ENCODE measurements around the gene SHKBP1.
A peak's percentile ranks its signal among the peaks of the same experiment; 100 is the strongest.
"Not testable (repeated sequence)": the region's sequence is repeated elsewhere in the genome, so short reads cannot be mapped to it uniquely, and the experiment has no call there.

The SHKBP1 gene

DNA sequence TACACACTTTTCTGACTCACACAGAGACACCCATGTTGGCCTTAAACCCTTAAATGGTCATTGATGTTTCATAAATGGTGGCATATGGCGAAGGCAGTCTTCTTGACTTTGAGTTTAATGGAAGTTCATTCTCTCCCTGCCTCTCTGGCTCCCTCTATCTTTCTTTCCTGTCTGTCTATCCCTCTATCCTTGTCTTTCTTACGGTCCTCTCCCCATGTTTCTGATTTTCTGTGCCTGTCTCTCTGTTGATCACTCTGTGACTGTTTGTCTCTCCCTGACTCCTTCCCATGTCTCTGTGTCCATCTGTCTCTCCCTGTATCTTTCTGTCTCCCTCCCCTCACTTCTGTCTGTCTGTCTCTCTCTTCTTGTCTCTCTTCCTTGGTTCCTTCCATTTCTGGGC is 43.2 kb upstream of the SHKBP1 start:
- H3K4me3 ChIP-seq (ENCODE audit: low read depth, low read length), result no peak overlapping the region
- peaks cover 35% of the 10 kb centered on the region for H3K36me3 ChIP-seq
- H3K27ac ChIP-seq, result no peak overlapping the region
- DNase-seq, result no peak
- TF ChIP-seq, protein P1, sequence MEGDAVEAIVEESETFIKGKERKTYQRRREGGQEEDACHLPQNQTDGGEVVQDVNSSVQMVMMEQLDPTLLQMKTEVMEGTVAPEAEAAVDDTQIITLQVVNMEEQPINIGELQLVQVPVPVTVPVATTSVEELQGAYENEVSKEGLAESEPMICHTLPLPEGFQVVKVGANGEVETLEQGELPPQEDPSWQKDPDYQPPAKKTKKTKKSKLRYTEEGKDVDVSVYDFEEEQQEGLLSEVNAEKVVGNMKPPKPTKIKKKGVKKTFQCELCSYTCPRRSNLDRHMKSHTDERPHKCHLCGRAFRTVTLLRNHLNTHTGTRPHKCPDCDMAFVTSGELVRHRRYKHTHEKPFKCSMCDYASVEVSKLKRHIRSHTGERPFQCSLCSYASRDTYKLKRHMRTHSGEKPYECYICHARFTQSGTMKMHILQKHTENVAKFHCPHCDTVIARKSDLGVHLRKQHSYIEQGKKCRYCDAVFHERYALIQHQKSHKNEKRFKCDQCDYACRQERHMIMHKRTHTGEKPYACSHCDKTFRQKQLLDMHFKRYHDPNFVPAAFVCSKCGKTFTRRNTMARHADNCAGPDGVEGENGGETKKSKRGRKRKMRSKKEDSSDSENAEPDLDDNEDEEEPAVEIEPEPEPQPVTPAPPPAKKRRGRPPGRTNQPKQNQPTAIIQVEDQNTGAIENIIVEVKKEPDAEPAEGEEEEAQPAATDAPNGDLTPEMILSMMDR (IDR thresholded peaks at IDR 0.05; ENCODE audit: low read depth, low read length), result no peak
- peaks cover 5% of the 10 kb centered on the region for H3K9me3 ChIP-seq (ENCODE audit: severe bottlenecking)
- H3K27me3 ChIP-seq (ENCODE audit: insufficient read depth, low read depth, severe bottlenecking), result no peaks in the 10 kb centered on the region

DNA sequence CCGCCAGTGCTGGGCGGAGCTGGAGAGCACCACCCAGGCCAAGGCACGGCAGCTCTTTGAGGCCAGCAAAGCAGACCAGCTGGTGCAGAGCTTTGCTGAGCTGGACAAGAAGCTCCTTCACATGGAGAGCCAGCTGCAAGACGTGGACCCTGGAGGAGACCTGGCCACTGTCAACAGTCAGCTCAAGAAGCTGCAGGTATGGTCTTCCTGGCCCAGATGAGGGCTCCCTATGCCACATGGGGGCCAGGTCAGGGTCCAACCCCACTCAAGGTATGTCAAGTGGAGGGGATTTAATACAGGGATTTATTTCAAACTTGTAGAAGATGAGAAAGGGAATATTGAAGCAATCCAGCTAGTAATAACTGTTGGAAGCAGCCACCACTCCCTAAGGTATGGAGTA is 42.5 kb upstream of the SHKBP1 start:
- TF ChIP-seq, protein P1 (IDR thresholded peaks at IDR 0.05; ENCODE audit: low read depth, low read length), result no peak
- no peak for DNase-seq
- H3K27me3 ChIP-seq (ENCODE audit: insufficient read depth, low read depth, severe bottlenecking), result no peaks in the 10 kb centered on the region
- peaks cover 5% of the 10 kb centered on the region for H3K9me3 ChIP-seq (ENCODE audit: severe bottlenecking)
- H3K4me3 ChIP-seq (ENCODE audit: low read depth, low read length), result no peak overlapping the region
- no peak overlapping the region for H3K27ac ChIP-seq
- H3K36me3 ChIP-seq, result peaks cover 35% of the 10 kb centered on the region

DNA sequence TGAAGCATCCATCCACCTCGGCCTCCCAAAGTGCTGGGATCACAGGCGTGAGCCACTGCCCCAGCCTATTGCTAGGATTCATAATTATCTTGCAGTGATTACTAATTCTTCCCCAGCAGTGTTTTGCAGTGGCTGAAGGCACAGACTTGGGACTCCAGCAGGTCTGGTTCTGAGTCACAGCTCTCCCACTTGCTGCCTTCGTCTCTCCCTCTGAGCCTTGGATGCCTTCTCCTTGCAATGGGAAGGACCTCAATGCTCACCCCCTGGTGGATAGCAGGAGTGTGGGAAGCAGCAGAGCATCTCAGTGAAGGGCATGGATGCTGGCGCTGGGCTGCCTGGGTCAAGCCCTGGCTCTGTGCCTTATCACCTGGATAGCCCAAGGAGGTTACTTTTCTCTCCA is 37.6 kb upstream of the SHKBP1 start:
- no peaks in the 10 kb centered on the region for H3K27me3 ChIP-seq (ENCODE audit: insufficient read depth, low read depth, severe bottlenecking)
- H3K36me3 ChIP-seq, result peaks cover 27% of the 10 kb centered on the region
- H3K9me3 ChIP-seq (ENCODE audit: severe bottlenecking), result peaks cover 2% of the 10 kb centered on the region
- no peak overlapping the region for H3K27ac ChIP-seq
- TF ChIP-seq, protein P1 (IDR thresholded peaks at IDR 0.05; ENCODE audit: low read depth, low read length), result no peak
- no peak overlapping the region for H3K4me3 ChIP-seq (ENCODE audit: low read depth, low read length)
- no peak for DNase-seq

DNA sequence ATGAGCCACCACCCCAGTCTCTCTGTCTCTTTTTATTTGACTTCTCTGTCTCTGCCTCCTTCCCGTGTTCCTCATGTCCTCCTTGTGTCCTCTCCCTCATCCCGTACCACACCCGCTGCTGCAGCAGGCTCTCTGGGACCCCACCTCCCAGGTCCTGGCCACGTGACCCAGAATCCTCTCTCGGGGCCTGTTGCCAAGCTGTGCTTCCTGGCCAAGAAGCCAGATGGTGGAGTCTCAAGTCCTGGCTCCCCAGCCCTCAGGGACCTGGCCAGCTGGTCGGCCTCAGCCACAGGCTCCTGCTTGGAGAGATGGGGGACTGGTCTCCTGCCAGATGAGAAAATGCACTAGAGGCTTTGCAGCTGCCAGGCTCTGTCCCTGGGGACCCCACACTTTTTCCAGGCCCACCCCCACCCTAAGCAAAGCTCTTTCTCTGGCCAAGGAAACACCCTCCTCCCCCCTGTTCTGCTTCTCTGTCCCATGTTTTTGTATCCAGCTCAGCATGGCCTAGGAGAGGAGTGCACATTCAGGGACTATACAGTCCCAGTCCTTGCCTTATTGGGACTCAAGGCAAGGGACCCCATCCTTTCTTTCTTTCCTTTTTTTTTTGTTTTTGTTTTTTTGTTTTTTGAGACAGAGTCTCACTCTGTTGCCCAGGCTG is 34.3 kb upstream of the SHKBP1 start:
- peak; percentile 96 for DNase-seq
- Histone ChIP-seq H3K27me3 (ENCODE audit: insufficient read depth, low read depth, severe bottlenecking) (no peaks in the 10 kb centered on the region), H3K36me3 (peaks cover 20% of the 10 kb centered on the region), H3K27ac (peak overlapping the region; percentile 86), H3K9me3 (ENCODE audit: severe bottlenecking) (peaks cover 6% of the 10 kb centered on the region), H3K4me3 (ENCODE audit: low read depth, low read length) (no peak overlapping the region)
- TF ChIP-seq, protein P1 (IDR thresholded peaks at IDR 0.05; ENCODE audit: low read depth, low read length), result no peak

DNA sequence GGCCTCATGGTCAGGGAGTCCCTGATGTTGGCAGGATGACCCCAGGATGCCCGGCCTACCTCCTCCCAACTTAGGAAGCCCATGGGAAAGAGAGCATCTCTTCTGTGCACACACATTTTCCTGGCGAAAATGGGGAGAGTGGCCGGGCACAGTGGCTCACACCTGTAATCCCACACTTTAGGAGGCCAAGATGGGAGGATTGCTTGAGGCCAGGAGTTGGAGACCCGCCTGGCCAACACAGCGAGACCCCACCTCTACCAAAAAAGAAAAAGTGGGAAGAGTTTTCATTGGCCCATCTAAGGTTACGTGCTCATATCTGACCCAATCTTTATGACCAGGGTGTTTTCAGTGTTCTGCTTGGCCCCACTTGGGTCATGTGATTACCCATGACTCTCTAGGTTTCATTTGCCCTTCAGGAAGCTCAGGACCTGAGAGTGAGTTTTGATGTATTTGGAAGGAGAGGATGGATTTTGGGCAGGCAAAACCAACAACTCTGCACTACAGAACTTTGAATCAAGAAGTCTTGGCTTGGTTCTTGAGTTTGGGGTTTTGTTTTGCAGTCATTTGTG is 33.6 kb upstream of the SHKBP1 start:
- DNase-seq, result no peak
- H3K27ac ChIP-seq, result peak overlapping the region; percentile 86
- H3K27me3 ChIP-seq (ENCODE audit: insufficient read depth, low read depth, severe bottlenecking), result no peaks in the 10 kb centered on the region
- no peak overlapping the region for H3K4me3 ChIP-seq (ENCODE audit: low read depth, low read length)
- peaks cover 6% of the 10 kb centered on the region for H3K9me3 ChIP-seq (ENCODE audit: severe bottlenecking)
- TF ChIP-seq, protein P1 (IDR thresholded peaks at IDR 0.05; ENCODE audit: low read depth, low read length), result no peak
- H3K36me3 ChIP-seq, result peaks cover 18% of the 10 kb centered on the region

DNA sequence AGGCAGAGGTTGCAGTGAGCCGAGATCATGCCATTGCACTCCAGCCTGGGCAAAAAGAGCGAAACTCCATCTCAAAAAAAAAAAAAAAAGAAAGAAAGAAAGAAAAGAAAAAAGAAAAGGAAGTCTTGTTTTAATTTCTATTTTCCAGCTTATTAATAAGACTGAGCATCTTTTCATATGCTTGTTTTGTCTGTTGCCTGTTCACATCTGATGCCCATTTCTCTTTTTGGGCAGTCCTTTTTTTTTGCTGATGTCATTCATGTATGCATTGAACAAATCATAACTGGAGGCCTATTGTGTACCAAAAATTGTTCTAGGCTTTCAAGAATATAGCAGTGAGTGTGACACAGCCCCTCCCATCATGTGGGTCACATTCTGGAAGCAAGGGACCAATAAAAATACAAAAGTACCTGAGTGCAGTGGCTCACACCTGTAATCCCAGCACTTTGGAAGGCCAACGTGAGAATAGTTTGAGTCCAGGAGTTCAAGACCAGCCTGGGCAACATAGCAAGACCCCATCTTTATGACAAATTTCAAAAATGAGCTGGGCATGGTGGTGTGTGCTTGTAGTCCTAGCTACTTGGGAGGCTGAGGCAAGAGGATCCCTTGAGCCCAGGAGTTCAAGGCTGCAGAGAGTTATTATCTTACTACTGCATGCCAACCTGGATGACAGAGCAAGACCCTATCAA is 30.4 kb upstream of the SHKBP1 start:
- DNase-seq; H3K27ac ChIP-seq; H3K27me3 ChIP-seq (ENCODE audit: insufficient read depth, low read depth, severe bottlenecking); H3K9me3 ChIP-seq (ENCODE audit: severe bottlenecking); H3K4me3 ChIP-seq (ENCODE audit: low read depth, low read length): not testable (repeated sequence)
- H3K36me3 ChIP-seq, result peaks cover 24% of the 10 kb centered on the region

DNA sequence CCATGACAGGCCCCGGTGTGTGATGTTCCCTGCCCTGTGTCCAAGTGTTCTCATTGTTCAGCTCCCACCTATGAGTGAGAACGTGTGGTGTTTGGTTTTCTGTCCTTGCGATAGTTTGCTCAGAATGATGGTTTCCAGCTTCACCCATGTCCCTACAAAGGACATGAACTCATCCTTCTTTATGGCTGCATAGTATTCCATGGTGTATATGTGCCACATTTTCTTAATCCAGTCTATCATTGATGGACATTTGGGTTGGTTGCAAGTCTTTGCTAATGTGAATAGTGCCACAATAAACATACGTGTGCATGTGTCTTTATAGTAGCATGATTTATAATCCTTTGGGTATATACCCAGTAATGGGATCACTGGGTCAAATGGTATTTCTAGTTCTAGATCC is 29.5 kb upstream of the SHKBP1 start:
- DNase-seq; H3K9me3 ChIP-seq (ENCODE audit: severe bottlenecking): not testable (repeated sequence)

More for the DNA sequence above, 29.5 kb upstream of the SHKBP1 start:
- not testable (repeated sequence) for H3K27me3 ChIP-seq (ENCODE audit: insufficient read depth, low read depth, severe bottlenecking); H3K27ac ChIP-seq; H3K4me3 ChIP-seq (ENCODE audit: low read depth, low read length)
- peaks cover 27% of the 10 kb centered on the region for H3K36me3 ChIP-seq

Measured in WERI-Rb-1 (cell line).